Trophoblast cell (in vitro differentiated cells and primary cell): ENCODE results near the gene KIF26A.

Source experiments
- DNase-seq, 2 donors: peaks; one replicate each; pipeline ENCODE4 v3.0.0-alpha.2; 2016
- H2AFZ ChIP-seq: 2 replicates; pipeline ENCODE4 v1.6.1; 2013; ENCODE audit warnings: low read length, moderate library complexity, mild to moderate bottlenecking; ENCODE audit not compliant: insufficient read depth, poor library complexity
- H2AK5ac ChIP-seq: 2 replicates; pipeline ENCODE4 v1.6.1; 2013; ENCODE audit warnings: mild to moderate bottlenecking, low read length
- H2BK120ac ChIP-seq: 2 replicates; pipeline ENCODE4 v1.6.1; 2013; ENCODE audit warnings: low read length, mild to moderate bottlenecking, moderate library complexity; ENCODE audit not compliant: insufficient read depth, poor library complexity
- H2BK12ac ChIP-seq: 2 replicates; pipeline ENCODE4 v1.6.1; 2013; ENCODE audit warnings: mild to moderate bottlenecking, low read length, moderate library complexity
- H2BK5ac ChIP-seq: 2 replicates; pipeline ENCODE4 v1.6.1; 2013; ENCODE audit warnings: low read length, low read depth, moderate library complexity, mild to moderate bottlenecking; ENCODE audit not compliant: poor library complexity
- H3K14ac ChIP-seq: 2 replicates; pipeline ENCODE4 v1.6.1; 2013; ENCODE audit warnings: mild to moderate bottlenecking, low read length
- H3K18ac ChIP-seq: 2 replicates; pipeline ENCODE4 v1.6.1; 2013; ENCODE audit warnings: mild to moderate bottlenecking, low read length
- H3K23ac ChIP-seq: 2 replicates; pipeline ENCODE4 v1.6.1; 2013; ENCODE audit warnings: low read length
- H3K27ac ChIP-seq: 2 replicates; pipeline ENCODE4 v1.5.1; 2013; ENCODE audit warnings: low read depth, mild to moderate bottlenecking, inconsistent platforms, low read length, moderate library complexity
- H3K27me3 ChIP-seq: 2 replicates; pipeline ENCODE4 v1.6.1; 2013; ENCODE audit warnings: inconsistent platforms, mild to moderate bottlenecking, low read length, moderate library complexity; ENCODE audit not compliant: insufficient read depth
- H3K36me3 ChIP-seq, 2 experiments: 1 replicate in 1 of 2; 2 replicates in 1 of 2; pipeline ENCODE4 v1.6.1; 2013; ENCODE audit warnings: low read length in 2 of 2, mild to moderate bottlenecking in 2 of 2, moderate library complexity in 1 of 2; ENCODE audit not compliant: insufficient read depth in 2 of 2, control insufficient read depth in 1 of 2
- H3K4ac ChIP-seq: 2 replicates; pipeline ENCODE4 v1.6.1; 2013; ENCODE audit warnings: low read depth, mild to moderate bottlenecking, low read length, moderate library complexity
- H3K4me1 ChIP-seq, 2 experiments: 1 replicate in 1 of 2; 2 replicates in 1 of 2; pipeline ENCODE4 v1.6.1; 2013; ENCODE audit warnings: low read length in 2 of 2, mild to moderate bottlenecking in 2 of 2, moderate library complexity in 1 of 2; ENCODE audit not compliant: insufficient read depth in 2 of 2, control insufficient read depth in 1 of 2
- H3K4me2 ChIP-seq: 2 replicates; pipeline ENCODE4 v1.6.1; 2013; ENCODE audit warnings: inconsistent platforms, mild to moderate bottlenecking, low read length, moderate library complexity
- H3K4me3 ChIP-seq: 2 replicates; pipeline ENCODE4 v1.5.1; 2013; ENCODE audit warnings: mild to moderate bottlenecking, low read depth, low read length, inconsistent platforms
- H3K79me1 ChIP-seq: one replicate; pipeline ENCODE4 v1.6.1; 2013; ENCODE audit warnings: low read length
- H3K79me2 ChIP-seq: 2 replicates; pipeline ENCODE4 v1.6.1; 2013; ENCODE audit warnings: low read length, mild to moderate bottlenecking; ENCODE audit not compliant: control insufficient read depth, insufficient read depth, poor library complexity
- H3K9ac ChIP-seq: 2 replicates; pipeline ENCODE4 v1.6.1; 2013; ENCODE audit warnings: mild to moderate bottlenecking, low read length
- H3K9me3 ChIP-seq: 2 replicates; pipeline ENCODE4 v1.6.1; 2013; ENCODE audit warnings: low read depth, mild to moderate bottlenecking, control low read depth, inconsistent platforms, low read length; ENCODE audit not compliant: insufficient read depth
- H4K12ac ChIP-seq: 2 replicates; pipeline ENCODE4 v1.6.1; 2013; ENCODE audit warnings: low read depth, mild to moderate bottlenecking, low read length, moderate library complexity
- H4K8ac ChIP-seq: 2 replicates; pipeline ENCODE4 v1.6.1; 2013; ENCODE audit warnings: low read depth, mild to moderate bottlenecking, low read length, moderate library complexity
- H4K91ac ChIP-seq: one replicate; pipeline ENCODE4 v1.6.1; 2013; ENCODE audit warnings: low read depth, mild to moderate bottlenecking, low read length, moderate library complexity
- WGBS: extraction: QIAGEN DNeasy Blood & Tissue Kit; methylation state at CpG from one replicate; pipeline ENCODE4 v1.1.7; 2013; ENCODE audit warnings: missing lambda C conversion rate; ENCODE audit not compliant: insufficient read length, insufficient coverage; ENCODE audit errors: extremely low coverage; 5-methylcytosine and 5-hydroxymethylcytosine counted together

KIF26A gene

DNA sequence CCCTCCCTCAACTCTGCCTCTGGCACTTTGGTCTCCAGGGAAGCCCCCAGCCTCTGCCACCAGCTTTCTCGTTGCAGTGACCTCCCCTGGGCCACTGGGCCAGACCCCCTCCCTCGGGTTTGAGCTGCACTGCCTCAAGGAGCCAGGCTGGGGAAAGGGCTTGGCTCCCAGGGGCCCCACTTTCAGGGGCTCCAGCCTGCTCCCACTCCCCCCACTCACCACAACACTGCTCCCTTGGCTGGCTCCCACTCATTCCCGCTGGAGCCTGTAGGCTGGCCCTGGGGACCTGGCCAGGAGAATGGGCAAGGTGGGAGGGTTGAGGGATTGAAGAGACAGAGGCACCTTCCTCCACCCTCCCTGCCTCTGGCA is 19.3 kb upstream of the KIF26A start:
- Histone ChIP-seq H4K91ac (no peak overlapping the region), H2AK5ac (no peak overlapping the region)
- no CpG with 5 or more reads among the region's 3 CpGs for WGBS

DNA sequence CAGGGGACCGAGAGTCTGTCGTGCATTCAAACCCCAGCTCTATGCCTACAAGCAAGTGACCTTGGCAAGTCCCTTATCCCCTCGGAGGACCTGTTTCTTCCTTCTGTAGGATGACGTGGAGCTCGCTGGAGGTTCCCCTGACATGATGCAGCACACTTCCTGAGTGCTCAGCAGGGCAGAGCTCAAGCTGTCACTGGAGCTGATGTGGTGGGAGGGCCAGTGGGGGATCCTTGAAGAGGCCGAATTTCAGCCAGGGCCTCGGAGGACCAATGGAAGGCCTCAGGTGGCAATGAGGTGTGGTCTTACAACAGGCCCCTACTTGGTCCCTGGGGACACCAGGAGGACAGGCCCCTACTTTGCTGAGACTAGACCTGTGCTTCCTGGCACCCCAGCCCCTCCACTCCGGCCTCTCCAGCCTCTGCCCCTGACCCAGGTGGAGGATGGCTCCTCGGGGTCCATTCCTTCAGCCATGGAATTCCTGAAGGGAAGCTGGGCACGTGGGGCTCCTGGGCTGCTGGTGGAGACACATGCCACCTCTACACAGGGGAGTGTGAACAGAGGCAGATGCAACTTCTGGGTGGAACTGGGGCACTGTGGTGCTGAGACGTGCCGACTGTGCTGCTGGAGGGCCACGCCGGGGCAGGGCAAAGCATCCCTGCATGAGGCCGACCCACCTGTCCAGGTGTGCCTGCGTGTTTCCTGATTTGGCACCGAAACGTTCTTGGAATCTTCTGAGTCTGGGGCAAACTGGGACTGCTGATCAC is 18.7 kb upstream of the KIF26A start:
- no CpG with 5 or more reads among the region's 18 CpGs for WGBS
- Histone ChIP-seq H2BK12ac (no peak overlapping the region), H3K14ac (no peak overlapping the region), H3K4me3 (no peak overlapping the region), H2BK5ac (no peak overlapping the region), H3K9ac (peak overlapping the region; percentile 23), H3K9me3 (peaks cover 4% of the 10 kb centered on the region), H3K27ac (no peak overlapping the region), H2AFZ (no peak overlapping the region), H3K4me1 (peaks cover 27 to 30% of the 10 kb centered on the region in 2 experiments), H2BK120ac (no peak overlapping the region), H3K18ac (no peak overlapping the region), H4K8ac (no peak overlapping the region), H2AK5ac (no peak overlapping the region), H3K79me1 (peaks cover 17% of the 10 kb centered on the region), H3K4ac (no peak overlapping the region), H3K4me2 (no peak overlapping the region), H3K27me3 (peaks cover 4% of the 10 kb centered on the region), H4K91ac (no peak overlapping the region), H3K79me2 (peaks cover 9% of the 10 kb centered on the region), H3K23ac (no peak overlapping the region), H3K36me3 (no peaks in the 10 kb centered on the region), H4K12ac (no peak overlapping the region)
- no peak for DNase-seq

More for the DNA sequence above, 19.3 kb upstream of the KIF26A start:
- no peak overlapping the region for H3K4ac ChIP-seq
- H3K27ac ChIP-seq = no peak overlapping the region
- H3K14ac ChIP-seq = no peak overlapping the region
- DNase-seq = no peak
- peaks cover 17% of the 10 kb centered on the region for H3K79me1 ChIP-seq
- H4K12ac ChIP-seq = no peak overlapping the region
- H3K9ac ChIP-seq = no peak overlapping the region
- H3K23ac ChIP-seq = no peak overlapping the region
- no peak overlapping the region for H2BK12ac ChIP-seq
- H3K36me3 ChIP-seq = no peaks in the 10 kb centered on the region
- no peak overlapping the region for H3K18ac ChIP-seq
- H3K4me2 ChIP-seq = no peak overlapping the region
- H3K4me3 ChIP-seq = no peak overlapping the region
- H3K79me2 ChIP-seq = peaks cover 9% of the 10 kb centered on the region
- no peak overlapping the region for H4K8ac ChIP-seq
- H2BK120ac ChIP-seq = no peak overlapping the region
- no peak overlapping the region for H2BK5ac ChIP-seq
- H3K27me3 ChIP-seq = peaks cover 4% of the 10 kb centered on the region
- peaks cover 27 to 30% of the 10 kb centered on the region in 2 experiments for H3K4me1 ChIP-seq
- no peak overlapping the region for H2AFZ ChIP-seq
- peaks cover 4% of the 10 kb centered on the region for H3K9me3 ChIP-seq

DNA sequence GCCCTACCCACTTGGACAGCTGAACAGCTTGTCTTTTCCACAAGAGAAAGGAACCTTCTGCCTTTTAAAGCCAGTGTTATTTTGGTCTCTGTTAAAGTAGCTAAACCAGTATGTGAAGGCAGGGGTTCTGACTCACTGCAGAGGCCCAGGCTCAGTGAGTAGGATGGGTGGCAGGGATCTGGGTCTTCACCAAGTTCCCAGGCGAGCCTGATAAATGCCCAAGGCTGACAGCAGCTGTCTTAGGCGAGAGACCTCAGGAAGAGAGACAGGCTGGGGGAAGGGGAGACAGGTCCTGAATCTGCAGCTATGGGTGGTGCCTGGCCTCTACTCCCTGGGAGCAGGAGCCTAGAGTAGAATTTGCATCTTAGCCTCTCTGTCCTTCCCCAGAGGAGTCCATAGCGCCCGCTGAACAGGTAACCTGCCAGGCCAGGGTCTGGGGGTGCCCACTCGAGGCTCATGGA is 18.1 kb upstream of the KIF26A start:
- H2AFZ ChIP-seq = no peak overlapping the region
- H2BK5ac ChIP-seq = no peak overlapping the region
- H2BK12ac ChIP-seq = no peak overlapping the region
- peaks cover 9% of the 10 kb centered on the region for H3K79me2 ChIP-seq
- no peak overlapping the region for H3K9ac ChIP-seq
- H4K8ac ChIP-seq = no peak overlapping the region
- peaks cover 17% of the 10 kb centered on the region for H3K79me1 ChIP-seq
- H3K14ac ChIP-seq = no peak overlapping the region
- peaks cover 4% of the 10 kb centered on the region for H3K9me3 ChIP-seq
- H3K18ac ChIP-seq = no peak overlapping the region
- H3K27ac ChIP-seq = no peak overlapping the region
- H3K36me3 ChIP-seq = no peaks in the 10 kb centered on the region
- no peak overlapping the region for H4K91ac ChIP-seq
- DNase-seq = peak in 1 of 2 donors; percentile 11
- H2AK5ac ChIP-seq = no peak overlapping the region
- no peak overlapping the region for H4K12ac ChIP-seq
- H3K4ac ChIP-seq = no peak overlapping the region
- peaks cover 27 to 30% of the 10 kb centered on the region in 2 experiments for H3K4me1 ChIP-seq
- H3K27me3 ChIP-seq = peaks cover 4% of the 10 kb centered on the region
- H3K4me3 ChIP-seq = no peak overlapping the region
- WGBS = no CpG with 5 or more reads among the region's 5 CpGs
- H3K23ac ChIP-seq = no peak overlapping the region
- no peak overlapping the region for H2BK120ac ChIP-seq
- no peak overlapping the region for H3K4me2 ChIP-seq

DNA sequence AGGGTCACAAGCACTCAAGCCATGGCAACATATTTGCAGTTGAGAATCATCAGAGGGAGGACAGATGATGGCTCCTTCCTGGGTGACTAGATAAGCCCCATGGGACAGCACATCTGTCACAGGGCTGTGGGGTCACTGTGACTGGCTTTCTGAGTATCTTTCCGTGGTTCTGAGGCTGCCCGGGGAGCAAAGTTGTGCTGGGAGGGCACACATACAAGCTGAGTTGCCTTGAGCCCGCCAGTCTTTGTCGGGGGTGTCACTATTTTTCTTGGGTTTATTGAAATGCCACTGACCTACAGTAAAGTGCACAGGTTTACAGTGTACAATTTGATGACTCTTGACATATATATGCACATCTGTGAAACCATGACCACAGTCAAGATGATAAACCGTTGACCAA is 17.2 kb upstream of the KIF26A start:
- H3K4me3 ChIP-seq = no peak overlapping the region
- no peak overlapping the region for H2BK5ac ChIP-seq
- H3K23ac ChIP-seq = no peak overlapping the region
- H2AFZ ChIP-seq = no peak overlapping the region
- no CpG with 5 or more reads among the region's 5 CpGs for WGBS
- H3K79me2 ChIP-seq = peaks cover 9% of the 10 kb centered on the region
- no peak for DNase-seq
- peaks cover 4% of the 10 kb centered on the region for H3K27me3 ChIP-seq
- peaks cover 16% of the 10 kb centered on the region for H3K79me1 ChIP-seq
- H2BK12ac ChIP-seq = no peak overlapping the region
- H4K91ac ChIP-seq = no peak overlapping the region
- H3K4ac ChIP-seq = no peak overlapping the region
- no peak overlapping the region for H2AK5ac ChIP-seq
- H3K9ac ChIP-seq = no peak overlapping the region
- H3K27ac ChIP-seq = no peak overlapping the region
- H3K14ac ChIP-seq = no peak overlapping the region
- no peak overlapping the region for H3K18ac ChIP-seq
- H3K4me1 ChIP-seq = peaks cover 24 to 25% of the 10 kb centered on the region in 2 experiments
- H2BK120ac ChIP-seq = no peak overlapping the region
- no peak overlapping the region for H4K8ac ChIP-seq
- no peak overlapping the region for H3K4me2 ChIP-seq
- H4K12ac ChIP-seq = no peak overlapping the region
- no peaks in the 10 kb centered on the region for H3K36me3 ChIP-seq
- H3K9me3 ChIP-seq = peaks cover 4% of the 10 kb centered on the region
